Mucosa of rectum (tissue), 2 donors: ENCODE data around the gene CRTAC1.

ENCODE experiments used
- H3K27ac ChIP-seq, 2 donors: one replicate each; pipeline ENCODE4 v1.7.0; 2013; ENCODE audit warnings: inconsistent platforms in 2 of 2, low read depth in 2 of 2, low read length in 2 of 2
- H3K27me3 ChIP-seq, 2 donors: one replicate each; pipeline ENCODE4 v1.7.0; 2013; ENCODE audit warnings: low read length in 2 of 2; ENCODE audit not compliant: control insufficient read depth in 2 of 2, insufficient read depth in 2 of 2
- H3K36me3 ChIP-seq, 2 donors: one replicate each; pipeline ENCODE4 v1.7.0; 2013; ENCODE audit warnings: low read length in 2 of 2; ENCODE audit not compliant: control insufficient read depth in 2 of 2, insufficient read depth in 2 of 2
- H3K4me1 ChIP-seq, 2 donors: one replicate each; pipeline ENCODE4 v1.7.0; 2013; ENCODE audit warnings: low read length in 2 of 2, mild to moderate bottlenecking in 1 of 2; ENCODE audit not compliant: control insufficient read depth in 2 of 2, insufficient read depth in 2 of 2
- H3K4me3 ChIP-seq, 2 donors: one replicate each; pipeline ENCODE4 v1.7.0; 2013; ENCODE audit warnings: low read length in 2 of 2
- H3K9ac ChIP-seq, 2 donors: one replicate each; pipeline ENCODE4 v1.7.0; 2013; ENCODE audit warnings: low read length in 2 of 2, low read depth in 1 of 2, mild to moderate bottlenecking in 1 of 2
- H3K9me3 ChIP-seq, 2 donors: one replicate each; pipeline ENCODE4 v1.7.0; 2013; ENCODE audit warnings: low read length in 2 of 2; ENCODE audit not compliant: control insufficient read depth in 2 of 2
- donor health status: healthy.
- donor health status: Normal muscosa, but diverticular disease.

The CRTAC1 gene

DNA sequence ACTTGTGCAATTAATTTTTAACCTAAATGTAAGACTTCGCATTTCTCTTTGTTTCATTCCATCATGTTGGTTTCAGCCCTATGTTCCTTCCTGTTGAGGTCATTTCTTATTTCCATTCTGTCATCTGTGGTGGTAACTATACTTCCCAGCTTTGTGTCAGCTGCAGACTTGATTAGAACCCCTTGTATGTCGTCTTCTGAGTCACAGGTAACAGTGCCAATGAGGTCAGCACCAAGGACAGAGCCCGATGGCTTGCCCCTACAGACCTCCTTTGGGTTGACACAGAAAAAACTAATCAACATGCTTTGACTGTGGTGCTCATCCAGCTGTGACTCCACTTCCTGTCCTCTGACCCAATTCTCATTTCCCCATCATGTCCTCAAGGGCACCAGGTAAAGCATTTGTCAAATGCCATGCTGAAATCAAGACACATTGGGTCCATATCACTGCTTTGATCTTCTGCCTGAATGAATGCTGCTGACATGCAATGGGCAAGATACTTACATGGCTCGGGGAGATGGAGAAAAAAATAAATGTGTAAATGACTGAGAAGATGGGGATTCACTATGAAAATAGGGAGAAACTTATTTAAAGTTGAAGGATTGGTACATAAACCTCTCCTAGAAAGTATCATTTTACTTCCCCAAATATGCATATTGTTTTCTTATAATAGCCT is 25.6 kb upstream of the CRTAC1 start:
- Histone ChIP-seq H3K9me3 (no peaks in the 10 kb centered on the region), H3K27me3 (peaks cover 0 to 2% of the 10 kb centered on the region in 2 donors), H3K4me1 (no peaks in the 10 kb centered on the region)

DNA sequence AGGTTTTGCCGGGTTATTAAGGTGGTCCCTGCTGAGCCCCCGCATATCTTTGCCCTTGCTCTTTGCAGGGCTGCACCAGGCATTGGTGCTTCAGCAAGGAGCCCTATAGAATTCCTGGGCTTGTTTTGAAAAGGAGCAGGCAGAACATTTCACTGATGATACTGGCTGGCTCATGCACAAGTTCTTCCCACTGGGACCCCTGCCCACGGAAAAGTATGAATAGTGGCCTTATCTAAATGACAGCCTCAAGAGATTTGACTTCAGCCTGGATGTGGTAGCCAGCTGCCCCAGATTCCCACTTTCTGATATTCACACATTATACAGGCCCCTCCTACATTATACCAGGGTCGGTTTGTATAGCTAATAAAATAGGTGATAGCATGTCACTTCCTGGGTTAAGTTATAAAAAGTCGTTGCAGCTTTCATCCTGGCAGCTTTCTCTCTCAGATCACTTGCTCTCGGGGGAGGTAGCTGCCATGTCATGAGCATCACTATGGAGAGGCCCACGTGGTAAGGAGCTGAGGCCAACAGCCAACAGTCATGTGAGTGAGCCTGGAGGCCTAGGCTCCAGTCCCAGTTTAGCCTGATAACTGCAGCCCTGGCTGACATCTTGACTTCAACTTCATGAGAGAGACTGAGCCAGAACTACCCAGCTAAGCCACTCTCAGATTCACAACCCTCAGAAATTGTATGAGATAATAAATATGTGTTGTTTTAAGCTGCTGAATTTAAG is 16.8 kb upstream of the CRTAC1 start:
- Histone ChIP-seq H3K27me3 (peaks cover 0 to 8% of the 10 kb centered on the region in 2 donors), H3K4me1 (no peaks in the 10 kb centered on the region), H3K9ac (no peak overlapping the region), H3K9me3 (no peaks in the 10 kb centered on the region), H3K4me3 (no peak overlapping the region), H3K27ac (no peak overlapping the region), H3K36me3 (no peaks in the 10 kb centered on the region)

More for the DNA sequence above, 25.6 kb upstream of the CRTAC1 start:
- no peak overlapping the region for H3K27ac ChIP-seq
- no peaks in the 10 kb centered on the region for H3K36me3 ChIP-seq
- H3K4me3 ChIP-seq: no peak overlapping the region
- no peak overlapping the region for H3K9ac ChIP-seq

DNA sequence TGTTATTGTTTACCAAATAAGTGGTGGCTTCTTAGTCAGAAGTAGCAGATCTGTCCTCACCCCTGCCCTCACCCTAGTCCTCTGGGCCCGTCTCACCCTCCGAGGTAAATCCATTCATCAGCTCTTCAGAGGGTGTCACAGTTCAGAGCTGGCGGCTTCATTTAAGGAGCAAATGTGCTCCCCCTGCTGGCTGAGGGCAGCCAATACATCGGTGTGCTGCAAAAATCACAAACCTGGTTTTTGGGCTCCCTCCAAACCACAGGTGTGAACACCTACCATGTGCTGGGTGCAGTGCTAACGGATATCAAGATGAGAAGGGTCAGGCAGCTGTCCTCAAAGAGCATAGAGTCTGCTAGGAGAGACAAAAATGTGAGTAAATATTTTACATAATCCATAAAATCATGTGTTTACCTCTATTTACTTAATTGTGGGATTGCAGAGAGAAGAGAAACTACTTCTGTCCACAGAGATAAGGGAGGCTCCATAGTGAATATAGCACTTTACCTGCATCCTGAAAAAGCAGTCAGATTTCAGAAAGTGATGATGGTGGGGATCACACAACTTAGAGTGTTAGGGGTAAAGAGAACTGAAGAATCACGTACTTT is 15.5 kb upstream of the CRTAC1 start:
- Histone ChIP-seq H3K4me3 (no peak overlapping the region), H3K9me3 (no peaks in the 10 kb centered on the region), H3K9ac (no peak overlapping the region), H3K27ac (no peak overlapping the region), H3K27me3 (peaks cover 0 to 8% of the 10 kb centered on the region in 2 donors), H3K4me1 (no peaks in the 10 kb centered on the region), H3K36me3 (no peaks in the 10 kb centered on the region)

DNA sequence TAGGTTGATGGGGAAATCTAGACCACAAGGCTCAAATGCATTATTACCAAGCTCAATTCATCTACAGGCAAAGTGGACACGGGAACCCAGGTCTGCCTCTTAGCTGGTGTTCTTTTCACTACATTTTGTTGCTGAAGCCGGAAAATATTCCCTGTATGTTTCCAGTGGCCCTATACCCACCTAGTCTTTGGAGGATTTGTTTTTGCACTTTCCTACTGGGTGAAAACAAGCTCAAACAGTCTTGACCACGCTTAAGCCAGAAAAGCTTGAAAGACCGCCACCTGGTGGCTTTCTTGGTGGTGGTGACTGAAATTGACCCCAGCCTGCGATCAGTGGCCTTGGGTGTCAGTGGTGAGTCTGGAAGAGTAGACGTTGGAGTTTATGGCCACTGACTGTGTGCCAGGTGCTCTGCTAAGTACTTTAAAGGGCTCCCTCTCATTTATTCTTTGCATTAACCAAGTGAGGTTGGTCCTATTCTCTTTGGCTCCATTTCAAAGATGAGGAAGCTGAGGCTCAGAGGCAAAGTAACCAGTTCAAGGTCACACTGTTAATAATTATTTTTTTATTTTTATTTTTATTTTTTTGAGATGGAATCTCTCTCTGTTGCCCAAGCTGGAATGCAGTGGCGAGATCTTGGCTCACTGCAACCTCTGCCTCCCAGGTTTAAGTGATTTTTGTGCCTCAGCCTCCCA is 11.1 kb upstream of the CRTAC1 start:
- H3K9me3 ChIP-seq: no peaks in the 10 kb centered on the region
- H3K4me3 ChIP-seq: no peak overlapping the region
- no peak overlapping the region for H3K27ac ChIP-seq
- no peak overlapping the region for H3K9ac ChIP-seq
- H3K27me3 ChIP-seq: peaks cover 29% of the 10 kb centered on the region in 2 donors
- no peaks in the 10 kb centered on the region for H3K4me1 ChIP-seq
- H3K36me3 ChIP-seq: no peaks in the 10 kb centered on the region

DNA sequence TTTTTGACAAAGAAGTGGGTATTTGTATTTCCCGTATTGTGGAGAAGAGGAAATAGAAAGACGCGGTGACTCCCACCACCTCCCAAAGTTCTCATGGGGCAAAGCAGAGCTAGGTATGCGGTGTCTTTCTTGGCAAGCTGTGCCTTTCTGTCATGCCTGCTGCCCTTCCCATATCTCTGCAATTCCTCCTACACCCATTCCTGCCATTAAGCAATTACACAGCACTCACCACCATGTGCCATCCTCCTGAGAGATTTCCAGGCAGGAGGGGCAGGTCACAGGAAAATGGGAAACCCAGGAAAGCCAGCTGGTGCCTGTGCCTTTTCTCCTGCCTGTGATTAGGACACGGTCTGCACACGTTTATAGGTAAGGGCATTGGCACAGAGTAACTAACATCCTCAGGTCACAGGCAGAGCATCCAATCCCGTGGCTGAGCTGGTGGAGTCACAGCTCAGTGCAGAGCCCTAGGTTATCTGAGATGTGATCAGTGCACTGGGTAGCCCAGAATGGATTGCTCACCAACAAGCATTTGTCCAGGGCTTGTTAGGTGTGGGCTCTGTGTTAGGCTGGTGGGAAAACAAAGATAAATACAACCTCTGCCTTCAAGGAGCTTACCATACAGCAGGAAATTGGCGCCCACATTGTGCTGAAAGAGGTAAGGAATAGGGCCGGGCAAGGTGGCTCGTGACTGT is 9.4 kb upstream of the CRTAC1 start:
- H3K36me3 ChIP-seq: no peaks in the 10 kb centered on the region
- peaks cover 29 to 43% of the 10 kb centered on the region in 2 donors for H3K27me3 ChIP-seq
- H3K9ac ChIP-seq: no peak overlapping the region
- H3K4me1 ChIP-seq: no peaks in the 10 kb centered on the region
- H3K9me3 ChIP-seq: no peaks in the 10 kb centered on the region
- no peak overlapping the region for H3K27ac ChIP-seq
- no peak overlapping the region for H3K4me3 ChIP-seq

DNA sequence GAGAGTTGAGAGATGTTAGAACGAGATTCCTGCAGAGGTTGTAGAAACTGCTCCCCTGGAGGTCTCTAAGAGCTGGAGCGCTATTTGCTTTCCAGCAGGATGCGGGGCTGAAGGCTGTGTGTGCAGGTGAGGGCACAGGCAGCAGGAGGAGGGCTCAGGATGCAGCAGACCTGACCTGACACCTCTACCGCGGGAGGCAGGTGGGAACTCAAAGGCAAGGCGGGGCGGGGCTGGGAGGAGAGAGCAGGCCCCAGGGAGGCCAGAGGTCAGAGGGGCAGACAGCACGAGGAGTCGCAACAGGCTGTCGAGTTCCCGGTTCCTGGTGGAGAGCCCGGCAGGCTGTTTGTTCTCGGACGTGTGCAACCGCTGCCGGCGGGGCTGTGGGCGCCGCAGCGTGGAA is 7.9 kb upstream of the CRTAC1 start:
- Histone ChIP-seq H3K9me3 (no peaks in the 10 kb centered on the region), H3K4me1 (no peaks in the 10 kb centered on the region), H3K36me3 (no peaks in the 10 kb centered on the region), H3K27me3 (peaks cover 36 to 42% of the 10 kb centered on the region in 2 donors), H3K27ac (no peak overlapping the region), H3K9ac (no peak overlapping the region), H3K4me3 (no peak overlapping the region)

DNA sequence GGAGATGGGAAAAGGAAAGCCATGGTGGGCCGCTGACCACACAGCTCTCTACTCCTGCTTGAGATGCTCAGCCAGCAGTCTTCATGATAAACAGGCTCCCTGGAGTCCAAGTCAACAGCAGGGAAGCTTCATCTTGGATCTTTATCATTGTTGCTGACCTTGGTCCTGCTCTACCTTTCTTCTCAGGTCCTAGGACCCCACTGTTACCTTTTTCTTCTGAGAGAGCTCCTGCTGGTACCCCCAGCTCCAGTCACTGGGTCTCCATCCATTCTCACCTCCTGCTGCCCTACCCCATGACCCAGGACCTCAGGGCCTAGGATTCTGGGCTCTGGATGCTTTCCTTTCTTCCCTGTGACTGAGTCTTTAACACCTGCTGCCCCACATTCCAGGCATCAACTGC is 5.2 kb upstream of the CRTAC1 start:
- H3K4me3 ChIP-seq: no peak overlapping the region
- no peak overlapping the region for H3K27ac ChIP-seq
- H3K36me3 ChIP-seq: no peaks in the 10 kb centered on the region
- no peak overlapping the region for H3K9ac ChIP-seq
- no peaks in the 10 kb centered on the region for H3K9me3 ChIP-seq
- no peaks in the 10 kb centered on the region for H3K4me1 ChIP-seq
- peaks cover 51 to 52% of the 10 kb centered on the region in 2 donors for H3K27me3 ChIP-seq

DNA sequence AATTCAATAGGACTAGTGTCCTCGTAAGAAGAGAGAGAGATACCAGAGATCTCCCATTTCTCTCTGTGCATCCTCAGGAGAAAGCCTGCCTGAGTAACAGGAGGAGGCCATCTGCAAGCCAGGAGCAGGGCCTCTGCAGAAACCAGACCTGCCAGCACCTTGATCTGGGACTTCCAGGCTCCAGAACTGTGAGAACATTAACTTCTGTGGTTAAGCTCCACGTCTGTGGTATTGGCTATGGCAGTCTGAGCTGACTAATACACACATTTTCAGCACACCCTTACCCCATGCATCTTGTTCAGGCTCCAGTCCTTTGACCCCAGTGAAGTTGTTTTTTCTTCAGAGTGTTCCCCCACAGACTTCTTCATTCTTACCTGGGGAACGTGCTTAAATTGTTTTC is 3.1 kb upstream of the CRTAC1 start:
- no peak overlapping the region for H3K9ac ChIP-seq
- peaks cover 53 to 57% of the 10 kb centered on the region in 2 donors for H3K27me3 ChIP-seq
- no peaks in the 10 kb centered on the region for H3K9me3 ChIP-seq
- no peaks in the 10 kb centered on the region for H3K36me3 ChIP-seq
- no peak overlapping the region for H3K4me3 ChIP-seq
- H3K4me1 ChIP-seq: no peaks in the 10 kb centered on the region
- no peak overlapping the region for H3K27ac ChIP-seq

DNA sequence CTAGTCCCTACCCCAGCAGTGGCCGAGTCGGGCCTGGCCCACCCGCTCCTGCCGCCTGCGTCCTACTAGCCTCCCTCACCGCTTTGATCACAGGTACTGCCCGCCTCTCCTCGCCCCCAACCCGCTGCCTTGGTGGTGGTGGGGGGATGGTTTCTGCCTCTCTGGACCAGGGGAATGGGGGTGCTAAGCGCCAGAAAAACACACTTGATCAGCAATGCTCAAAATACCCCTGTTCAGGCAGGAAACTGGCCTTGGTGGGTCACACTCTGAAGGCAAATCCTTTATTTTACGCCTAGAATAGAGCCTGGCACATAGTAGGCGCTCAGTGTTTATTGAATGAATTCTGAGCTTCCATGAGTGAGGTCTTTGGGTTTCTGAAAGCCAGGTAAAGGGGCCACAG is 1.0 kb upstream of the CRTAC1 start:
- no peak overlapping the region for H3K27ac ChIP-seq
- H3K36me3 ChIP-seq: no peaks in the 10 kb centered on the region
- H3K4me3 ChIP-seq: no peak overlapping the region
- no peaks in the 10 kb centered on the region for H3K4me1 ChIP-seq
- H3K9me3 ChIP-seq: no peaks in the 10 kb centered on the region
- peaks cover 47 to 51% of the 10 kb centered on the region in 2 donors for H3K27me3 ChIP-seq
- H3K9ac ChIP-seq: no peak overlapping the region
